IPS DF 6.9 (cell line): ENCODE data around the gene NPSR1.
A peak's percentile ranks its signal among the peaks of the same experiment; 100 is the strongest.

ENCODE experiments used
- DNase-seq: peaks from one replicate; pipeline ENCODE4 v3.0.0-alpha.2; 2013; ENCODE audit warnings: low read depth, low spot score
- H3K27ac ChIP-seq: one replicate; pipeline ENCODE4 v1.5.1; 2013; ENCODE audit warnings: low read length, control low read depth
- H3K27me3 ChIP-seq: 2 replicates; pipeline ENCODE4 v1.6.1; 2013; ENCODE audit warnings: mild to moderate bottlenecking, low read length; ENCODE audit not compliant: control insufficient read depth, insufficient read depth
- H3K36me3 ChIP-seq: 2 replicates; pipeline ENCODE4 v1.6.1; 2013; ENCODE audit warnings: low read length; ENCODE audit not compliant: control insufficient read depth, insufficient read depth
- H3K4me1 ChIP-seq: 2 replicates; pipeline ENCODE4 v1.6.1; 2013; ENCODE audit warnings: low read length; ENCODE audit not compliant: control insufficient read depth, insufficient read depth
- H3K4me3 ChIP-seq: 2 replicates; pipeline ENCODE4 v1.5.1; 2013; ENCODE audit warnings: mild to moderate bottlenecking, low read length
- H3K9me3 ChIP-seq: 2 replicates; pipeline ENCODE4 v1.6.1; 2013; ENCODE audit warnings: low read length, inconsistent platforms; ENCODE audit not compliant: control insufficient read depth, insufficient read depth
- WGBS: extraction: QIAGEN DNeasy Blood & Tissue Kit; methylation state at CpG from one replicate; pipeline ENCODE4 v1.1.7; 2013; ENCODE audit warnings: mixed read lengths, missing lambda C conversion rate; ENCODE audit not compliant: insufficient read length, insufficient coverage; 5-methylcytosine and 5-hydroxymethylcytosine counted together

NPSR1 gene

DNA sequence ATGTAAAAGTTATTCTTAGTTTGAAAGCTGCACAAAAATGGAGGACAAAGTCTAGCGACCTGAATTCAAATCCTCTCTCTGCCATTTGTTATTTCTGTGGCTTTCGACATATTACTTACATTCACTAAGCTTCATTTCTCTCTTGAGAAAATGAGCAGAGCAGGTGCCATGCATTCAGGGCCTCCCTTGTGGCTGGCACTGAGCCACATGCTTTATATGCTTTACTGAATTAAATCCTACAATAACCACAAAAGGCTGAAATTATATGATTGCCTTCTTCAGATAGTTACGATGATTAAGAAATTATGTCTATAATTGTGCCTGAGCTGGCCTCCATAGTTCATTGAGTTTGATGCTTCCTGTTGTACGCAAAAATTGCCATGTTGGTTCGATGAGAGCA is 98.7 kb downstream of the NPSR1 start:
- WGBS: no CpG with 5 or more reads among the region's 5 CpGs
- H3K27me3 ChIP-seq: no peaks in the 10 kb centered on the region
- H3K36me3 ChIP-seq: no peaks in the 10 kb centered on the region
- H3K27ac ChIP-seq: no peak overlapping the region
- H3K4me3 ChIP-seq: no peak overlapping the region
- DNase-seq: no peak
- H3K9me3 ChIP-seq: no peaks in the 10 kb centered on the region
- no peaks in the 10 kb centered on the region for H3K4me1 ChIP-seq

GRCh38 chr7:34757570-34758110 is 99.6 kb downstream of the NPSR1 start:
- no peak for DNase-seq
- no peaks in the 10 kb centered on the region for H3K27me3 ChIP-seq
- H3K4me1 ChIP-seq: no peaks in the 10 kb centered on the region
- no CpG with 5 or more reads among the region's 5 CpGs for WGBS
- no peaks in the 10 kb centered on the region for H3K9me3 ChIP-seq
- no peaks in the 10 kb centered on the region for H3K36me3 ChIP-seq
- H3K27ac ChIP-seq: no peak overlapping the region
- H3K4me3 ChIP-seq: no peak overlapping the region

DNA sequence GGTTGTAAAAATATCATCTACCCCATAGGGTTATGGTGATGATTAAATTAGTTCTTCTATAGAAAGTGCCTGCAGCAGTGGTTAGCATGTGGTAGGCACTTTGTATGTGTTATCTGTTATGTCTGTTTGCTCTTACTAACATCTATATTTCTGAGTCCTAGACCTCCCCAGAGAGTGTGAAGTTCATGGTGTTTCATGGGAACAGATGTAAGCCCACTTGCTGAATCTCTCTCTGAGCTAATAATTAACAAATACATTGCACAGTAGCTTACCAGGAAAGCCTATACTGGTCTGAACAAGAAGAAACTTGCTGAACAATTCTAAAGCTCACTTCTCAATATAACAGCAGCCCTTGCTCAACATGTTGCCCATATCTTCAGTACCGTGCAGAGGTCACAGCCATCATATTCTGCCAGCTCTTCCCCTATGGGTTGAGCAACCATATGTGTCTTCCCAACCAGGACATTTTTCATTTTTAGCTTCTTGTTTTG is 100.1 kb downstream of the NPSR1 start:
- WGBS: no CpG with 5 or more reads among the region's 1 CpG
- no peak overlapping the region for H3K27ac ChIP-seq
- no peaks in the 10 kb centered on the region for H3K4me1 ChIP-seq
- H3K9me3 ChIP-seq: no peaks in the 10 kb centered on the region
- H3K27me3 ChIP-seq: no peaks in the 10 kb centered on the region
- no peak overlapping the region for H3K4me3 ChIP-seq
- no peak for DNase-seq
- no peaks in the 10 kb centered on the region for H3K36me3 ChIP-seq

DNA sequence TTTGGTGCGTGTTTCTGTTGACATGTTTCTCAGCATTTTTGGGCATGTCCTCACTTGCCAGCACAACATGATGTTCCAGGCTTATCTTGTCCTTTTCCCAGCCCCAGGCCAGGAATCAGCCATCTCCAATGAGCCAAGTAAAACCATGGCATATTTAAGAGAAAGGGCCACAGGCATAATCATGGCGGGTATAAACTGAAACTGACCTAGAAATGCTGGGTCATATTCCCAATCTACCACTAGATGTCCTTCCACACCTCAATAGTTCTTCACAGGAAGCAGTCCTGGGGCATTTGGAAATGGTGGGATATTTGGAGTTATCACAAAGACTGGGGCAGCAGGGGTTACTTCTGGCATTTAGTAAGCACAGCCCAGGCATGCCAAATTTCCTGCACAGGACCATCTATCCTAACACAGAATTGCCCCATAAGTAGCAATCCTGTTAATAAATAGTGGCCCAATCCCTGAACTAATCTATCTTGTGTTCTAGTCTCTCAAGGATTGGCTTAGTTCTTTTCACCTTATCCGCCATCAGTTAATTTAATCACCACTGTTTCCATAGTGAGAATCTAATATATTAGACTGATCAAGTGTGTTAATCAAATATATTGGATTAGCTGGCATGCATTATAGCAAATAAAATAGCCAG is 101.6 kb downstream of the NPSR1 start:
- no CpG with 5 or more reads among the region's 3 CpGs for WGBS
- Histone ChIP-seq H3K4me1 (no peaks in the 10 kb centered on the region), H3K4me3 (no peak overlapping the region), H3K27me3 (no peaks in the 10 kb centered on the region), H3K27ac (no peak overlapping the region), H3K36me3 (no peaks in the 10 kb centered on the region), H3K9me3 (no peaks in the 10 kb centered on the region)
- DNase-seq: peak; percentile 33

DNA sequence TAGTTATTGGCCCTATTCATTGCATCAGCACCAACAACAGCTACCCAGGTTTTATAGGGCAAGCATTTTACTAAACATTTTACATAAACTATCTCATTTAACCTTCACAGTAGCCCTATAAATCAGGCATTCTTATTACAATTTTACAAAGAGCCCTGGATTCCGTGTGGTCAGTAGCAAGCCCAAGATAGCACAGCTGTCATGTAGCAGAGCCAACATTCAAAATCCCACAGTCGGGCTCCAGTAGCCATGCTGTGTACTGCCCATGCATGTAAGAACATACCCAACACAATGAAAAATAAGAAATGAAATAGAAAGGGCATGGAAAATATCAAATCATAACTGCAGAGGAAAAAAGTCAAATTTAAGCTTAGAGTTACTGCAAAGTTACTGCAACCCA is 102.3 kb downstream of the NPSR1 start:
- WGBS: no CpG with 5 or more reads among the region's 2 CpGs

DNA sequence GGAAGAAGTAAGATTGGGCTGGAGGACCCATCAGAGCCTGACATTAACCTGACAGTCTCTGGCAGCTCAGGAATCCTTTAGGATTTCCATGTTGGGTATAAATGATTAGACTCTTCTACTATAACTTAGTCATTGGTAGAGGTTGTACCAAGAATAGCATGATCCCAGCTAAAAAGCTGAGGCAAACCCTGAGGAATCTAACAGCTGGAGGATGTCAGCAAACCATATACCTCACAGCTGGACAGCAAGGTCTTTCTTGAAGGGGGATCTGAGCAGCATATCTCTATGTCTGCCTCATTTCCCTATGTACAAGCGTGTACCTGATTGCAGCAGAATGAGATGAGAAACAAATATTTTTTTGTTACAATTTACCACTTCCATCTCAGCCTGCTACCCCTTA is 103.2 kb downstream of the NPSR1 start:
- no peaks in the 10 kb centered on the region for H3K36me3 ChIP-seq
- H3K27me3 ChIP-seq: no peaks in the 10 kb centered on the region
- WGBS: no CpG with 5 or more reads among the region's 1 CpG
- no peak for DNase-seq
- H3K4me3 ChIP-seq: no peak overlapping the region
- H3K27ac ChIP-seq: no peak overlapping the region
- no peaks in the 10 kb centered on the region for H3K9me3 ChIP-seq
- no peaks in the 10 kb centered on the region for H3K4me1 ChIP-seq

More for the DNA sequence above, 102.3 kb downstream of the NPSR1 start:
- Histone ChIP-seq H3K27me3 (no peaks in the 10 kb centered on the region), H3K27ac (no peak overlapping the region), H3K9me3 (no peaks in the 10 kb centered on the region), H3K4me1 (no peaks in the 10 kb centered on the region), H3K36me3 (no peaks in the 10 kb centered on the region), H3K4me3 (no peak overlapping the region)
- no peak for DNase-seq

- Histone ChIP-seq H3K4me3 (no peak overlapping the region), H3K36me3 (no peaks in the 10 kb centered on the region), H3K27ac (no peak overlapping the region), H3K27me3 (no peaks in the 10 kb centered on the region), H3K4me1 (no peaks in the 10 kb centered on the region), H3K9me3 (no peaks in the 10 kb centered on the region)
- DNase-seq: no peak
Observed at GRCh38 chr7:34761627-34762026, 103.6 kb downstream of the NPSR1 start.

DNA sequence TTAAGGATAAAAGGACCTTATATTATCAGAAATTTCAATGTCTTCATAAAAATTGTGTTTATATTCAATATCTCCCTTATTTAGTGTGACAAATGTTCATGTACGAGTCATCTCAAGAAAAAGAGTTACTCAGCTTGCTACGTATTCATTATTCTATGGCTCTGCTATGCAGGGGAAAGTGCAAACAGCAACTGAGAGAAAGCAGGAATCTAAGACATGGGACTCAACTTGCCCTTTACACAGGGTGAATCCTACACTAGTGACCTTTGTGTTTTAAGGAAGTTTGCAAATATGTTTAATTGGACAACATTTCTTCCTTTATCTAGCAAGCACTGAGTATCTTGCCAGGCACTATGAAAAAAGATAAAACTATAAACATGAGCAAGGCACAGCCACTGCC is 104.7 kb downstream of the NPSR1 start:
- no peak overlapping the region for H3K4me3 ChIP-seq
- H3K27me3 ChIP-seq: no peaks in the 10 kb centered on the region
- H3K36me3 ChIP-seq: no peaks in the 10 kb centered on the region
- H3K4me1 ChIP-seq: no peaks in the 10 kb centered on the region
- WGBS: no CpG with 5 or more reads among the region's 2 CpGs
- no peak overlapping the region for H3K27ac ChIP-seq
- H3K9me3 ChIP-seq: no peaks in the 10 kb centered on the region
- DNase-seq: no peak

- no peak for DNase-seq
- Histone ChIP-seq H3K27ac (no peak overlapping the region), H3K4me1 (no peaks in the 10 kb centered on the region), H3K9me3 (no peaks in the 10 kb centered on the region), H3K27me3 (no peaks in the 10 kb centered on the region), H3K36me3 (no peaks in the 10 kb centered on the region), H3K4me3 (no peak overlapping the region)
Observed at GRCh38 chr7:34772296-34772938, 114.4 kb downstream of the NPSR1 start.

GRCh38 chr7:34776748-34777358 is 118.8 kb downstream of the NPSR1 start:
- Histone ChIP-seq H3K36me3 (no peaks in the 10 kb centered on the region), H3K4me1 (0 out of 2 replicates have a peak, but pooled peaks cover 1% of the 10 kb centered on the region), H3K27ac (no peak overlapping the region), H3K9me3 (no peaks in the 10 kb centered on the region), H3K4me3 (no peak overlapping the region), H3K27me3 (no peaks in the 10 kb centered on the region)
- no CpG with 5 or more reads among the region's 1 CpG for WGBS
- no peak for DNase-seq
